HEK293 (cell line): ENCODE results near the gene DYNC1I1.

Experiments used
- CTCF ChIA-PET: fragments of 350-600 bp; formaldehyde crosslinking; extraction: SDS; loops from one replicate; lab custom pipeline; 2021; ENCODE audit warnings: antibody characterized with exemption; lab: Yijun Ruan, JAX
- POLR2A ChIA-PET: fragments of 300-600 bp; formaldehyde crosslinking; extraction: SDS; loops from one replicate; lab custom pipeline; 2020; ENCODE audit warnings: antibody characterized with exemption, inconsistent platforms; lab: Yijun Ruan, JAX
- H3K27ac ChIP-seq: fragments of 200-500 bp; sonication (Bioruptor generic); 2 replicates; pipeline ENCODE4 v1.5.1; 2014; ENCODE audit warnings: low read depth, low read length, control low read depth, inconsistent platforms; ENCODE audit errors: extremely low read depth
- H3K36me3 ChIP-seq, 2 experiments: fragments of 200-500 bp in 1 of 2; sonication (Bioruptor generic) in 1 of 2; 1 replicate in 1 of 2; 2 replicates in 1 of 2; pipeline ENCODE4 v1.5.1; 2014 to 2017; ENCODE audit warnings: inconsistent platforms in 2 of 2, low read length in 2 of 2; ENCODE audit not compliant: control insufficient read depth in 2 of 2, insufficient read depth in 1 of 2
- H3K4me1 ChIP-seq: fragments of 200-500 bp; sonication (Bioruptor generic); 2 replicates; pipeline ENCODE4 v1.5.1; 2014; ENCODE audit warnings: mild to moderate bottlenecking, low read length, inconsistent platforms; ENCODE audit not compliant: control insufficient read depth, insufficient read depth
- H3K4me3 ChIP-seq: 2 replicates; pipeline ENCODE4 v1.5.1; 2011; ENCODE audit warnings: low read depth, mild to moderate bottlenecking, control low read depth, low read length, moderate library complexity
- H3K9me3 ChIP-seq: fragments of 200-500 bp; sonication (Bioruptor generic); 2 replicates; pipeline ENCODE4 v1.5.1; 2014; ENCODE audit warnings: low read depth, low read length, inconsistent platforms; ENCODE audit not compliant: control insufficient read depth, insufficient read depth
- GLIS1 ChIP-seq: fragments of 450-650 bp; formaldehyde crosslinking; IDR thresholded peaks from 2 replicates; pipeline ENCODE4 v1.5.1; 2016; ENCODE audit warnings: missing biosample characterization, missing genetic modification characterization
- GLIS2 ChIP-seq: fragments of 450-650 bp; formaldehyde crosslinking; IDR thresholded peaks from 2 replicates; pipeline ENCODE4 v1.5.1; 2016; ENCODE audit warnings: missing biosample characterization, missing genetic modification characterization
- HOXD13 ChIP-seq: sonication (generic); formaldehyde crosslinking; IDR thresholded peaks from 2 replicates; pipeline ENCODE4 v1.8.0; 2022; ENCODE audit warnings: missing genetic modification reagents, borderline replicate concordance
- IKZF3 ChIP-seq: fragments of 450-650 bp; IDR thresholded peaks from 2 replicates; pipeline ENCODE4 v1.5.0; 2018; ENCODE audit warnings: missing biosample characterization, mild to moderate bottlenecking, missing genetic modification characterization, moderate library complexity
- REPIN1 ChIP-seq: fragments of 450-650 bp; formaldehyde crosslinking; IDR thresholded peaks from 2 replicates; pipeline ENCODE4 v1.5.1; 2017; ENCODE audit warnings: missing biosample characterization, missing genetic modification characterization, low read depth
- SETDB1 ChIP-seq: IDR thresholded peaks from one replicate; pipeline ENCODE4 v1.6.1; 2017; ENCODE audit warnings: mild to moderate bottlenecking, low read length, moderate library complexity, mixed read lengths; ENCODE audit not compliant: insufficient read length
- ZIC2 ChIP-seq: fragments of 450-650 bp; formaldehyde crosslinking; IDR thresholded peaks from 2 replicates; pipeline ENCODE4 v1.5.1; 2016; ENCODE audit warnings: missing biosample characterization, missing genetic modification characterization
- ZNF132 ChIP-seq: fragments of 450-650 bp; formaldehyde crosslinking; IDR thresholded peaks from 2 replicates; pipeline ENCODE4 v1.5.1; 2017; ENCODE audit warnings: missing biosample characterization, missing genetic modification characterization, borderline replicate concordance
- ZNF138 ChIP-seq: fragments of 450-650 bp; formaldehyde crosslinking; IDR thresholded peaks from 2 replicates; pipeline ENCODE4 v1.5.1; 2016; ENCODE audit warnings: missing biosample characterization, missing genetic modification characterization, borderline replicate concordance
- ZNF146 ChIP-seq: fragments of 450-650 bp; formaldehyde crosslinking; IDR thresholded peaks from 2 replicates; pipeline ENCODE4 v1.5.1; 2016; ENCODE audit warnings: missing biosample characterization, missing genetic modification characterization
- ZNF157 ChIP-seq: fragments of 450-650 bp; formaldehyde crosslinking; IDR thresholded peaks from 2 replicates; pipeline ENCODE4 v1.5.1; 2016; ENCODE audit warnings: missing biosample characterization, missing genetic modification characterization
- ZNF19 ChIP-seq: fragments of 450-650 bp; formaldehyde crosslinking; IDR thresholded peaks from 2 replicates; pipeline ENCODE4; 2016; ENCODE audit warnings: missing biosample characterization, missing genetic modification characterization, low read depth
- ZNF423 ChIP-seq: fragments of 450-650 bp; formaldehyde crosslinking; IDR thresholded peaks from 2 replicates; pipeline ENCODE4 v1.5.1; 2016; ENCODE audit warnings: missing biosample characterization, missing genetic modification characterization
- ZNF433 ChIP-seq: fragments of 450-650 bp; formaldehyde crosslinking; IDR thresholded peaks from 2 replicates; pipeline ENCODE4 v1.5.1; 2016; ENCODE audit warnings: missing biosample characterization, missing genetic modification characterization, low read depth
- ZNF514 ChIP-seq: fragments of 450-650 bp; formaldehyde crosslinking; IDR thresholded peaks from 2 replicates; pipeline ENCODE4 v1.5.1; 2016; ENCODE audit warnings: missing biosample characterization, missing genetic modification characterization
- ZNF548 ChIP-seq: fragments of 450-650 bp; formaldehyde crosslinking; IDR thresholded peaks from 2 replicates; pipeline ENCODE4 v1.5.1; 2016; ENCODE audit warnings: missing biosample characterization, missing genetic modification characterization
- ZNF747 ChIP-seq: fragments of 450-650 bp; formaldehyde crosslinking; IDR thresholded peaks from 2 replicates; pipeline ENCODE4 v1.5.1; 2016; ENCODE audit warnings: missing biosample characterization, missing genetic modification characterization
- ZNF768 ChIP-seq: fragments of 450-650 bp; formaldehyde crosslinking; IDR thresholded peaks from 2 replicates; pipeline ENCODE4 v1.5.1; 2018; ENCODE audit warnings: missing biosample characterization, mild to moderate bottlenecking, missing genetic modification characterization
- ZNF792 ChIP-seq: fragments of 450-650 bp; formaldehyde crosslinking; IDR thresholded peaks from 2 replicates; pipeline ENCODE4 v1.5.1; 2016; ENCODE audit warnings: missing biosample characterization, missing genetic modification characterization
- ZXDB ChIP-seq: fragments of 450-650 bp; formaldehyde crosslinking; IDR thresholded peaks from 2 replicates; pipeline ENCODE4 v1.5.1; 2016; ENCODE audit warnings: missing biosample characterization, missing genetic modification characterization
- TF ChIP-seq, protein P1 (sequence below): fragments of 450-650 bp; formaldehyde crosslinking; IDR thresholded peaks from 2 replicates; pipeline ENCODE4 v1.5.1; 2016; ENCODE audit warnings: missing biosample characterization, missing genetic modification characterization
- TF ChIP-seq, protein P2 (sequence below): fragments of 450-650 bp; formaldehyde crosslinking; IDR thresholded peaks from 2 replicates; pipeline ENCODE4 v1.5.1; 2017; ENCODE audit warnings: missing biosample characterization, missing genetic modification characterization
- TF ChIP-seq, protein P3 (sequence below): fragments of 450-650 bp; formaldehyde crosslinking; IDR thresholded peaks from 2 replicates; pipeline ENCODE4 v1.5.1; 2016; ENCODE audit warnings: missing biosample characterization, missing genetic modification characterization

The DYNC1I1 gene

DNA sequence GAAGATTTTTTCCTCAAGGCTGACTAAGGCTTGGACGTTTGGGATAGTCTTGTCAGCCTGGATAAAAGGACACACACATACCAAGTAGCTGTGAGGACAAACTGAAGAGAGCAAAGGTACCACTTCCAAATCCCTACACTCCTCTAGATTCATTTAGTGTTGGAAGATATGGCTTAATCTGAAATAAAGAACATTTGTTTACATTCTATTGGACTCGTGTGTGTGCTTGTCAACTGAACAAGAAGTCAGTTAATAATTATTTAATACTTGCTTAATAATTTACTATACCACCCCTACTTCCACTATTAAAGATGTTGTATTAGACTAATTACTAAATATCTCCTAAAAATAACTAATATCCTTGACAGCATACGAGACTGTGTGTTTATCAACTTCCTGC is 23.3 kb upstream of the DYNC1I1 start:
- no peaks in the 10 kb centered on the region for H3K36me3 ChIP-seq
- POLR2A ChIA-PET, result no interaction called here
- CTCF ChIA-PET, result interaction anchor here (1.2 kb wide), 1 partner anchor 26 kb away, joined by 4 read pairs; no protein-coding TSS in a partner anchor
- TF ChIP-seq HOXD13 (CRISPR knock-in tag) (no peak), ZNF423 (tag by site-specific recombination) (no peak), ZNF132 (no peak), ZNF19 (tag by site-specific recombination) (no peak), ZNF548 (tag by site-specific recombination) (no peak), ZNF433 (tag by site-specific recombination) (no peak), ZNF747 (no peak), ZNF768 (tag by site-specific recombination) (no peak)
- H3K9me3 ChIP-seq, result no peaks in the 10 kb centered on the region
- no peak overlapping the region for H3K27ac ChIP-seq
- H3K4me3 ChIP-seq, result no peak overlapping the region
- no peaks in the 10 kb centered on the region for H3K4me1 ChIP-seq

DNA sequence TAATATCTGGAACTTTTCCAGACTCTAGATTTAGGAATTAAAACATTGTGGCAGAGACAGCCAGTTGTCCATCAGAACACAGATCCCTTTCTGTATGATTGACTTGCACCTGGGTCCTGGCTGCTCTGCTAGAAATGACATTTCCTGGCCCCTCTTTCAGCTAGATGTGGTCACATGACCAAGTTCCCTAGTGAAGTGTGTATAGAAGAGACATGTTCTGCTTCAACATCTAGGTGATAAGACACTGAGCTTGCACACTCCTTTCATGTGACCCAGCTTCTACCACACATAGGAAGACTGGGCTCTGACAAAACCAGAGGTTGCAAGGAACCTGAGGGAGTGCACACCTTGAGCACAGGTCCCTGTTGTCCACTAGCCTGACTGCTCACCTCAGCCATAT is 22.8 kb upstream of the DYNC1I1 start:
- no peaks in the 10 kb centered on the region for H3K4me1 ChIP-seq
- no peaks in the 10 kb centered on the region for H3K9me3 ChIP-seq
- ChIA-PET CTCF (interaction anchor here (1.2 kb wide), 1 partner anchor 26 kb away, joined by 4 read pairs; no protein-coding TSS in a partner anchor), POLR2A (no interaction called here)
- TF ChIP-seq ZXDB (tag by site-specific recombination) (no peak), ZNF514 (tag by site-specific recombination) (no peak), GLIS1 (tag by site-specific recombination) (no peak), ZNF138 (tag by site-specific recombination) (no peak), ZNF157 (no peak), GLIS2 (no peak), REPIN1 (tag by site-specific recombination) (no peak), SETDB1 (no peak), IKZF3 (tag by site-specific recombination) (no peak), ZNF792 (no peak), ZNF146 (tag by site-specific recombination) (no peak), ZIC2 (no peak)
- TF ChIP-seq, protein P1, sequence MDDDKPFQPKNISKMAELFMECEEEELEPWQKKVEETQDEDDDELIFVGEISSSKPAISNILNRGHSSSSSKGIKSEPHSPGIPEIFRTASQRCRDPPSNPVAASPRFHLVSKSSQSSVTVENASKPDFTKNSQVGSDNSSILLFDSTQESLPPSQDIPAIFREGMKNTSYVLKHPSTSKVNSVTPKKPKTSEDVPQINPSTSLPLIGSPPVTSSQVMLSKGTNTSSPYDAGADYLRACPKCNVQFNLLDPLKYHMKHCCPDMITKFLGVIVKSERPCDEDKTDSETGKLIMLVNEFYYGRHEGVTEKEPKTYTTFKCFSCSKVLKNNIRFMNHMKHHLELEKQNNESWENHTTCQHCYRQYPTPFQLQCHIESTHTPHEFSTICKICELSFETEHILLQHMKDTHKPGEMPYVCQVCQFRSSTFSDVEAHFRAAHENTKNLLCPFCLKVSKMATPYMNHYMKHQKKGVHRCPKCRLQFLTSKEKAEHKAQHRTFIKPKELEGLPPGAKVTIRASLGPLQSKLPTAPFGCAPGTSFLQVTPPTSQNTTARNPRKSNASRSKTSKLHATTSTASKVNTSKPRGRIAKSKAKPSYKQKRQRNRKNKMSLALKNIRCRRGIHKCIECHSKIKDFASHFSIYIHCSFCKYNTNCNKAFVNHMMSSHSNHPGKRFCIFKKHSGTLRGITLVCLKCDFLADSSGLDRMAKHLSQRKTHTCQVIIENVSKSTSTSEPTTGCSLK (tag by site-specific recombination), result no peak
- TF ChIP-seq, protein P2, sequence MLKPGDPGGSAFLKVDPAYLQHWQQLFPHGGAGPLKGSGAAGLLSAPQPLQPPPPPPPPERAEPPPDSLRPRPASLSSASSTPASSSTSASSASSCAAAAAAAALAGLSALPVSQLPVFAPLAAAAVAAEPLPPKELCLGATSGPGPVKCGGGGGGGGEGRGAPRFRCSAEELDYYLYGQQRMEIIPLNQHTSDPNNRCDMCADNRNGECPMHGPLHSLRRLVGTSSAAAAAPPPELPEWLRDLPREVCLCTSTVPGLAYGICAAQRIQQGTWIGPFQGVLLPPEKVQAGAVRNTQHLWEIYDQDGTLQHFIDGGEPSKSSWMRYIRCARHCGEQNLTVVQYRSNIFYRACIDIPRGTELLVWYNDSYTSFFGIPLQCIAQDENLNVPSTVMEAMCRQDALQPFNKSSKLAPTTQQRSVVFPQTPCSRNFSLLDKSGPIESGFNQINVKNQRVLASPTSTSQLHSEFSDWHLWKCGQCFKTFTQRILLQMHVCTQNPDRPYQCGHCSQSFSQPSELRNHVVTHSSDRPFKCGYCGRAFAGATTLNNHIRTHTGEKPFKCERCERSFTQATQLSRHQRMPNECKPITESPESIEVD, result no peak
- TF ChIP-seq, protein P3, sequence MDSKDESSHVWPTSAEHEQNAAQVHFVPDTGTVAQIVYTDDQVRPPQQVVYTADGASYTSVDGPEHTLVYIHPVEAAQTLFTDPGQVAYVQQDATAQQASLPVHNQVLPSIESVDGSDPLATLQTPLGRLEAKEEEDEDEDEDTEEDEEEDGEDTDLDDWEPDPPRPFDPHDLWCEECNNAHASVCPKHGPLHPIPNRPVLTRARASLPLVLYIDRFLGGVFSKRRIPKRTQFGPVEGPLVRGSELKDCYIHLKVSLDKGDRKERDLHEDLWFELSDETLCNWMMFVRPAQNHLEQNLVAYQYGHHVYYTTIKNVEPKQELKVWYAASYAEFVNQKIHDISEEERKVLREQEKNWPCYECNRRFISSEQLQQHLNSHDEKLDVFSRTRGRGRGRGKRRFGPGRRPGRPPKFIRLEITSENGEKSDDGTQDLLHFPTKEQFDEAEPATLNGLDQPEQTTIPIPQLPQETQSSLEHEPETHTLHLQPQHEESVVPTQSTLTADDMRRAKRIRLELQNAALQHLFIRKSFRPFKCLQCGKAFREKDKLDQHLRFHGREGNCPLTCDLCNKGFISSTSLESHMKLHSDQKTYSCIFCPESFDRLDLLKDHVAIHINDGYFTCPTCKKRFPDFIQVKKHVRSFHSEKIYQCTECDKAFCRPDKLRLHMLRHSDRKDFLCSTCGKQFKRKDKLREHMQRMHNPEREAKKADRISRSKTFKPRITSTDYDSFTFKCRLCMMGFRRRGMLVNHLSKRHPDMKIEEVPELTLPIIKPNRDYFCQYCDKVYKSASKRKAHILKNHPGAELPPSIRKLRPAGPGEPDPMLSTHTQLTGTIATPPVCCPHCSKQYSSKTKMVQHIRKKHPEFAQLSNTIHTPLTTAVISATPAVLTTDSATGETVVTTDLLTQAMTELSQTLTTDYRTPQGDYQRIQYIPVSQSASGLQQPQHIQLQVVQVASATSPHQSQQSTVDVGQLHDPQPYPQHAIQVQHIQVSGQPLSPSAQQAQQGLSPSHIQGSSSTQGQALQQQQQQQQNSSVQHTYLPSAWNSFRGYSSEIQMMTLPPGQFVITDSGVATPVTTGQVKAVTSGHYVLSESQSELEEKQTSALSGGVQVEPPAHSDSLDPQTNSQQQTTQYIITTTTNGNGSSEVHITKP (tag by site-specific recombination), result no peak
- H3K4me3 ChIP-seq, result no peak overlapping the region
- no peaks in the 10 kb centered on the region for H3K36me3 ChIP-seq
- H3K27ac ChIP-seq, result no peak overlapping the region
